Endothelial cell (in vitro differentiated cells): ENCODE data around the gene PLCG2. TPM values are rescaled to one million over a fixed set of nuclear protein-coding genes. Genes with fewer than 3 reads are reported as not detected.

Experiments used
- DNase-seq: peaks from one replicate; pipeline ENCODE4 v3.0.0; 2021; ENCODE audit warnings: low spot score
- H3K27ac Mint-ChIP-seq: one replicate; pipeline ENCODE4 v1.8.0; 2021; ENCODE audit warnings: mixed read lengths, inconsistent platforms; ENCODE audit not compliant: unreplicated experiment
- H3K27me3 Mint-ChIP-seq: one replicate; pipeline ENCODE4 v1.8.0; 2021; ENCODE audit warnings: mild to moderate bottlenecking, moderate library complexity, mixed read lengths, inconsistent platforms; ENCODE audit not compliant: unreplicated experiment
- H3K36me3 Mint-ChIP-seq: one replicate; pipeline ENCODE4 v1.8.0; 2021; ENCODE audit warnings: mild to moderate bottlenecking, low read depth, mixed read lengths, inconsistent platforms; ENCODE audit not compliant: unreplicated experiment
- H3K4me1 Mint-ChIP-seq: one replicate; pipeline ENCODE4 v1.8.0; 2021; ENCODE audit warnings: mild to moderate bottlenecking, mixed read lengths, inconsistent platforms; ENCODE audit not compliant: unreplicated experiment
- H3K4me3 Mint-ChIP-seq: one replicate; pipeline ENCODE4 v1.8.0; 2021; ENCODE audit warnings: mild to moderate bottlenecking, mixed read lengths, inconsistent platforms; ENCODE audit not compliant: unreplicated experiment
- H3K9me3 Mint-ChIP-seq: one replicate; pipeline ENCODE4 v1.8.0; 2021; ENCODE audit warnings: mixed read lengths, inconsistent platforms; ENCODE audit not compliant: unreplicated experiment
- CTCF ChIP-seq: fragments of 200-600 bp; sonication (generic); IDR thresholded peaks from one replicate; pipeline ENCODE4 v1.5.0; 2021; ENCODE audit warnings: antibody characterized with exemption; ENCODE audit not compliant: unreplicated experiment
- total RNA-seq: library from RNA; stranded (reverse); fragmentation: NEBNext Ultra II Directional; extraction: Animal tissue kit (Norgen Biotek cat#: 25700); gene quantifications from one replicate; pipeline ENCODE4 v1.2.1, GENCODE V29; 2021; ENCODE audit not compliant: unreplicated experiment

PLCG2 gene
- total RNA-seq, 1 donor from 2014 or later: 103 TPM

DNA sequence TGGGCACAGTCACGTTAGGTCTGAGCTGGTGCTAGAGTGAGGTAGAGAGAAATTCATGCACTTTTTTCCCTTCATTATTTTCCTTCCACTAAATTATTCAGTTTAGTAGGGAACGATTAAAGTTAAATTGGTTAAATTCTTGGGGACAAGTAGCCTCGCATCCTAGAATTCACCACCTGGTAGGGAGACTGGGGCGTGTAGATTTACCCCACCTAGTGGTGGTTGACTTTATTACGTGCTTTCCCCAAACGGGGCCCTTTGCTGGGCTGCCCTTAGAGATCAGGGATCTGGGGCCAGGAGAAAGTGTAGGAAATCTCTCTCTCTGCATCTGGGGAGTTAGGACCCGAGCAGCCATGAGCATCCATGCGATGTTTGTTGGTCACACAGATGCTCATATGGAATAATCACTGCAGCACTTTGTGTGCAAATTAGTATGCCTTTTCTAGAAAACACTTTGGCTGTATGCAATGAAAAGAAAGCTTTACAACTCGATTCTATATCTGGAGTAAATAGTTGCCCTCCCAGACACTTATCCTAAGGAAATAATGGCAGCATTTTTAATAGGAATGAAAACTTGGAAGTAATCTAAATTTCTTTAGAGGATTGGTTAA is 107.0 kb downstream of the PLCG2 start:
- Mint-ChIP-seq H3K36me3 (peaks cover 9% of the 10 kb centered on the region), H3K27ac (no peak overlapping the region), H3K9me3 (no peaks in the 10 kb centered on the region), H3K4me1 (peaks cover 8% of the 10 kb centered on the region), H3K27me3 (no peaks in the 10 kb centered on the region), H3K4me3 (no peak overlapping the region)
- TF ChIP-seq CTCF: peak; percentile 84
- peak; percentile 59 for DNase-seq

- DNase-seq: no peak
- H3K36me3 Mint-ChIP-seq: peaks cover 23% of the 10 kb centered on the region
- H3K9me3 Mint-ChIP-seq: no peaks in the 10 kb centered on the region
- H3K27ac Mint-ChIP-seq: no peak overlapping the region
- no peak overlapping the region for H3K4me3 Mint-ChIP-seq
- H3K27me3 Mint-ChIP-seq: no peaks in the 10 kb centered on the region
- no peak for TF ChIP-seq CTCF
- peaks cover 8% of the 10 kb centered on the region for H3K4me1 Mint-ChIP-seq
Measured at GRCh38 chr16:81888520-81889394, 109.7 kb downstream of the PLCG2 start.

DNA sequence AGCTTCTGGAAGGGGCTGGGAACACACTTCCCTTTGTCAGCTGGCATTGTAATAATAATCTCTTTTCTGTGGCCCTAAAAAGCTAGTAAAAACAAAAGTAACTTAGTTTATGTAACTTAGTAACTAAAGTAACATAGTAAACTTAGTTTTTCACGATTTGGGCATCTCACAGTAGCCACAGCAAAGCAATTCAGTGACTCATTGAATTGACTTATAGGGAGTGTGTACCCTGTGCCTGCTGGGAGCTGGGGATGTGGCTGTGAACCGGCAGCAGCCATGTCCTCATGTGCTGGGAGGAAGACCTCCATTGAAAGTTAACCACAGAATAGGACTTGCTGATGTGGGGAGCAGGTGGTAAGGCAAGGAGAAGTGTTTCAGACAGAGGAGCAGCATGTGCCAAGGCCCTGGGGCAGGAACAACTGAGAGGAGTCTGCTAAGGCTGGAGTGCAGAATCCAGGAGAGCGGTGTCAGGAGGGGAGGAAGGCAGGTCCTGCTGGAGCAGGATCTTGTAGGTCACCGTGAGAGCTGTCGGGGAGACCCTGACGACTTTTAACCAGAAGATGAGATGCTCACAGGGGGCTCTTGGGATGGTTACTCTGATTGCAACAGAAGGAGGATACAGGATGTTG is 112.8 kb downstream of the PLCG2 start:
- Mint-ChIP-seq H3K4me1 (peaks cover 8% of the 10 kb centered on the region), H3K9me3 (no peaks in the 10 kb centered on the region), H3K27ac (no peak overlapping the region), H3K4me3 (peak overlapping the region; percentile 40), H3K27me3 (no peaks in the 10 kb centered on the region), H3K36me3 (peaks cover 34% of the 10 kb centered on the region)
- TF ChIP-seq CTCF: no peak
- DNase-seq: no peak

GRCh38 chr16:81894592-81894991 is 115.5 kb downstream of the PLCG2 start:
- no peaks in the 10 kb centered on the region for H3K4me1 Mint-ChIP-seq
- H3K9me3 Mint-ChIP-seq: no peaks in the 10 kb centered on the region
- no peak overlapping the region for H3K4me3 Mint-ChIP-seq
- DNase-seq: no peak
- peaks cover 39% of the 10 kb centered on the region for H3K36me3 Mint-ChIP-seq
- TF ChIP-seq CTCF: no peak
- no peak overlapping the region for H3K27ac Mint-ChIP-seq
- no peaks in the 10 kb centered on the region for H3K27me3 Mint-ChIP-seq
